ENCODE results near the gene RPA4.

GRCh38 chrX:96861218-96861617 lies 22.5 kb upstream of the RPA4 start:
- TF ChIP-seq CTCF (IDR thresholded peaks at IDR 0.05) (no peak), POLR2AphosphoS5 (IDR thresholded peaks at IDR 0.05) (no peak), POLR2A (IDR thresholded peaks at IDR 0.05) (no peak)
